Measurements from ENCODE around the gene GPC3. TPM values are rescaled to one million over a fixed set of nuclear protein-coding genes. Genes with fewer than 3 reads are reported as not detected.

The GPC3 gene
- total RNA-seq, 1 experiment from 2014 or later, result 233 TPM

- no peaks in the 10 kb centered on the region for H3K9me3 ChIP-seq
- DNase-seq, result no peak
- H3K27me3 Mint-ChIP-seq (ENCODE audit: insufficient read depth, unreplicated experiment), result peaks cover 3% of the 10 kb centered on the region
- intact Hi-C loops (cut with micrococcal nuclease; ENCODE audit: unreplicated experiment), result no loop called here
- H3K4me3 ChIP-seq (ENCODE audit: low read depth, low read length), result no peak overlapping the region
- H3K4me1 Mint-ChIP-seq (ENCODE audit: low read depth, unreplicated experiment), result no peaks in the 10 kb centered on the region
- no peaks in the 10 kb centered on the region for H3K27me3 ChIP-seq (replicated peaks; ENCODE audit: control insufficient read depth, insufficient read depth, low read length)
- H3K9me3 Mint-ChIP-seq (ENCODE audit: unreplicated experiment), result no peaks in the 10 kb centered on the region
- no TSS peak for BruUV-seq (replicated peaks)
- no peaks in the 10 kb centered on the region for H3K4me1 ChIP-seq
- H3K36me3 Mint-ChIP-seq (ENCODE audit: insufficient read depth, unreplicated experiment), result no peaks in the 10 kb centered on the region
- H3K36me3 ChIP-seq (ENCODE audit: control insufficient read depth, insufficient read depth, low read length), result no peaks in the 10 kb centered on the region
- POLR2A ChIA-PET, result no interaction called here
- CTCF ChIA-PET, result no interaction called here
- no peak for TF ChIP-seq CTCF (IDR thresholded peaks at IDR 0.05; ENCODE audit: insufficient read depth in 1 of 2, low read depth in 1 of 2, low read length in 1 of 2, severe bottlenecking in 1 of 2, unreplicated experiment in 1 of 2)
- no peak overlapping the region for H3K4me3 Mint-ChIP-seq (ENCODE audit: unreplicated experiment)
- no peak overlapping the region for H3K27ac Mint-ChIP-seq (ENCODE audit: unreplicated experiment)
Observed at GRCh38 chrX:133497356-133497755, 488.0 kb downstream of the GPC3 start.

DNA sequence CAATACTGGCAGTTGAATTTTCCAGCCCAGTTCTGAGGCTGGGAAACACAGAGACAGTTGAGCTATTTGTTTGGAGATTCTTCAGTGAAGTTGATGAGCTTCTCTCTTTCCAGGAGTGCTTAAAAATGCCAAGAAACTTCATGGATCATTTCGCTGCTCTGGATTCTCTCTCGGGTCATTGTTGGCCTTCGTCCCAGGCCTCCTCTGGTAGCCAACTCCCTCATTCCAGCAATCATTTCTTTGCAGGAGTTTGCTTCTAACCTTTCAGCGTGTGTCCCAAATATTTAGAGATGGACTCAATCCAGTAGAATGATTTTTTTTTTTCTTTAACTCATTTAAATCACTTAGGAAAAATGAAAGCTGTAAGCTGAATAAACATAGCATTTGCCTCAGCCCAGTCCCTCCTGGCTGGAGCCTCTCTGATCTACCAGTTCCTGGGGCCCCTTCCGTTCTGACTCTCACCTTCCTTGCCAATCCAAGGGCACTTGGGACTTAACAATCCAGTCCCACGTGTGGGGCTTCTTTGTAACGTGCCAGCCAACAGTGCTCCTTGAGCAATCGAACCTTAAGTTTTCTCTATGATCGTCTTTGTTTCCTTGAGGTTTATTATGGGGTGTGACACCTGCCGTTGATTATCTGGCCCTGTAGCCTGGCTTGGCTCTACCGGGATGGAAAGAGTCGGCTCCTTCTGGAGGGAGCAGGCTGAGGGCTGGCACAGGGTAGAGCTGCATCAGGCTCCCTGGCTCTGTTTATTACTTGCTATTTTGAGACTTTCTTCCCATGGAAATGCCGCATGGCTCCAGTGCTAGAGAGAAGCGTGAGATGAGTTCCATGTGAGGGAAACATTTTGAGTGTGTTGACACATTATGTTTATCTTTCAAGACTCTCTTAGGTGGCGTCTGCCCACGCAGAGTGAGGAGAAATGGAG is 489.7 kb downstream of the GPC3 start:
- H3K27ac Mint-ChIP-seq (ENCODE audit: unreplicated experiment), result no peak overlapping the region
- no peak overlapping the region for H3K4me3 ChIP-seq (ENCODE audit: low read depth, low read length)
- CTCF ChIA-PET, result no interaction called here
- H3K36me3 ChIP-seq (ENCODE audit: control insufficient read depth, insufficient read depth, low read length), result no peaks in the 10 kb centered on the region
- H3K9me3 ChIP-seq, result no peaks in the 10 kb centered on the region
- H3K4me1 ChIP-seq, result no peaks in the 10 kb centered on the region
- H3K4me1 Mint-ChIP-seq (ENCODE audit: low read depth, unreplicated experiment), result no peaks in the 10 kb centered on the region
- intact Hi-C loops (cut with micrococcal nuclease; ENCODE audit: unreplicated experiment), result no loop called here
- H3K9me3 Mint-ChIP-seq (ENCODE audit: unreplicated experiment), result no peaks in the 10 kb centered on the region
- H3K27me3 Mint-ChIP-seq (ENCODE audit: insufficient read depth, unreplicated experiment), result peaks cover 5% of the 10 kb centered on the region
- no peaks in the 10 kb centered on the region for H3K36me3 Mint-ChIP-seq (ENCODE audit: insufficient read depth, unreplicated experiment)
- no peak for DNase-seq
- no TSS peak for BruUV-seq (replicated peaks)
- no peak overlapping the region for H3K4me3 Mint-ChIP-seq (ENCODE audit: unreplicated experiment)
- no peak for TF ChIP-seq CTCF (IDR thresholded peaks at IDR 0.05; ENCODE audit: insufficient read depth in 1 of 2, low read depth in 1 of 2, low read length in 1 of 2, severe bottlenecking in 1 of 2, unreplicated experiment in 1 of 2)
- H3K27me3 ChIP-seq (replicated peaks; ENCODE audit: control insufficient read depth, insufficient read depth, low read length), result no peaks in the 10 kb centered on the region
- POLR2A ChIA-PET, result no interaction called here

- Histone ChIP-seq H3K27me3 (replicated peaks; ENCODE audit: control insufficient read depth, insufficient read depth, low read length) (no peaks in the 10 kb centered on the region), H3K4me1 (no peaks in the 10 kb centered on the region), H3K9me3 (no peaks in the 10 kb centered on the region), H3K4me3 (ENCODE audit: low read depth, low read length) (no peak overlapping the region), H3K36me3 (ENCODE audit: control insufficient read depth, insufficient read depth, low read length) (no peaks in the 10 kb centered on the region)
- no peaks in the 10 kb centered on the region for H3K4me1 Mint-ChIP-seq (ENCODE audit: low read depth, unreplicated experiment)
- POLR2A ChIA-PET, result no interaction called here
- CTCF ChIA-PET, result no interaction called here
- H3K27me3 Mint-ChIP-seq (ENCODE audit: insufficient read depth, unreplicated experiment), result peaks cover 5% of the 10 kb centered on the region
- no peak for DNase-seq
- no peaks in the 10 kb centered on the region for H3K9me3 Mint-ChIP-seq (ENCODE audit: unreplicated experiment)
- no peak overlapping the region for H3K27ac Mint-ChIP-seq (ENCODE audit: unreplicated experiment)
- intact Hi-C loops (cut with micrococcal nuclease; ENCODE audit: unreplicated experiment), result no loop called here
- BruUV-seq (replicated peaks), result no TSS peak
- no peak for TF ChIP-seq CTCF (IDR thresholded peaks at IDR 0.05; ENCODE audit: insufficient read depth in 1 of 2, low read depth in 1 of 2, low read length in 1 of 2, severe bottlenecking in 1 of 2, unreplicated experiment in 1 of 2)
- no peaks in the 10 kb centered on the region for H3K36me3 Mint-ChIP-seq (ENCODE audit: insufficient read depth, unreplicated experiment)
- no peak overlapping the region for H3K4me3 Mint-ChIP-seq (ENCODE audit: unreplicated experiment)
Observed at GRCh38 chrX:133493366-133493765, 492.0 kb downstream of the GPC3 start.
